NCI-H2107 treated with DMSO at 0.1 percent for 48 hours (cell line): ENCODE results near the gene CTNS.

Experiments used
- DNase-seq: peaks from one replicate; lab custom pipeline; 2025; ENCODE audit not compliant: unreplicated experiment; lab: John Stamatoyannopoulos, UW

Gene CTNS

GRCh38 chr17:3622977-3623594, 13.5 kb upstream of the CTNS start:
- no peak for DNase-seq

DNA sequence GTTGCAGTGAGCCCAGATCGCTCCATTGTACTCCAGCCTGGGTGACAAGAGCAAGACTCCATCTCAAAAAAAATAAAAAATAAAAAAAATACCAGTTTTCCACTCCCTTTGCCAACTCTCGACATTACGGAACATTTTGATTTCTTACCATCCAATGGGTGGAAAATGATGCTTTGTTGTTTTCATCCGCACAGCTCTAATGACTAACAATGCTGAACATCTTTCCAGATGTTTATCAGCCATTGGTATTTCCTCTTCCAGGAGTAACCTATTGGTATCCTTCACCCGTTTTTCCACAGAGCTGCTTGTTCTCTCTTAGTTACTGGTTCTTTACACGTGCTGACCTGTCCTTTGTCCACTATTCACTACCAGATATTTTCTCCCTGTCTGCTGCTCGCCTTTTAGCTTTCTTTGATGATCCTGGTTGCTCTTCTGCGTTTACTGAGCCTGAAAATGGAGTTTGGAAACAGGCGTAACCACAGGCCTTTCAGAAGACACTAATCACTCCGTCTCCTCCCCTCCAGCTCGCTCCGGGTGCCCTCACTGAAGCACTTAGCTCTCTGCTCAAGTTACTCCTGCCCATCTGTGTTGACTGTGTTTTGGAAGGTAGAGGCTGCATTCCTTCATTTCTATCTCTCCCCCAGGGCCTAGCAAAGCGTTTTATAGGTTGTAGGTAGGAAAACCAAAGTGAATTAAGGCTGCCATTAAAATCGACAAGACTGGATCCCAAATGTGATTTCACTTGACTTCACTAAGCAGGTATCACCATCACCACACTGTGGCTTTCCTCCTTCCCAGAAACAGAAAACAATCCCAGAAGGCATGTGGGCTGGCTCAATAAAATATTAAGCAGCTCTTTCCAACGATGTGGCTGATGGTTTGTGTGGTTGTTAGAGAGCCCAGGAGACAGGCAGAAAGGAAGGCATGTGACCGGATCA, 9.5 kb upstream of the CTNS start:
- peak; percentile 25 for DNase-seq

DNA sequence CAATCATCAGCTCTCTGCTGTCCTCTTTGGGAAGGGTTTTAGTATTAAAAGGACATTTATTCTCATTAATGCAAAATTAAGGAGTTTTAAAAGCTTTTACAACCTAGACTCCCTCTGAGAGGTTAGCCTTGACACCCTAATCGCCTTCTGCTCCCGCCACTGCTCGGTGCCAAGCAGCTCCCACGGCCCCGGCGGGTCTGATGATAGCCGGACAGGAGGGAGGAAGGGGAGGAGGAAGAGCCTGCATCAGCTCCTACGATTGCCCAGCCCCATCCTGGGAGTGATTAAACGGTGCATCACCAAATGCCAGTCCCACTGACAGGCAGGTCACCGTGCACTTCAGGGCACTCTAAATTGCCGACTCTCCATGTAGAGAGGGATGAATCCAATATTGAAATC, 8.8 kb upstream of the CTNS start:
- no peak for DNase-seq

DNA sequence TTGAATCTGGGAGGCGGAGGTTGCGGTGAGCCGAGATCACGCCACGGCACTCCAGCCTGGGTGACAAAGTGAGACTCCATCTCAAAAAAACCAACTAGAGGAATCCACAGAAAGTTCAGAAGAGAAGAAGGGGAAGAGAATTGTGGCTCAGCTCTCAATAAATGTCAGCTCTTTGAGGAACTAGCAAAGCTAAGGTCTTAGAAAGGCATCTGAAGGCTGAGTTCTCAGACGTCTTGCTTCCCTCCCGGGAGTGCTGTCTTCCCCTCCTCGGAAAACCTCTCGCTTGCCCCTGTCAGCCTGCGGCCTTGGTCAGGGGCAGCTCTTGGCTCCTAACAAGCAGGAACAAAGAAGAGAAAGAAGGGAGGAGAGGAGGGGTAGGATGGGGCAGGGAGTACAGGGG, 5.8 kb upstream of the CTNS start:
- no peak for DNase-seq

- no peak for DNase-seq
These were observed 4.3 kb upstream of the CTNS start for GRCh38 chr17:3632287-3632686.

DNA sequence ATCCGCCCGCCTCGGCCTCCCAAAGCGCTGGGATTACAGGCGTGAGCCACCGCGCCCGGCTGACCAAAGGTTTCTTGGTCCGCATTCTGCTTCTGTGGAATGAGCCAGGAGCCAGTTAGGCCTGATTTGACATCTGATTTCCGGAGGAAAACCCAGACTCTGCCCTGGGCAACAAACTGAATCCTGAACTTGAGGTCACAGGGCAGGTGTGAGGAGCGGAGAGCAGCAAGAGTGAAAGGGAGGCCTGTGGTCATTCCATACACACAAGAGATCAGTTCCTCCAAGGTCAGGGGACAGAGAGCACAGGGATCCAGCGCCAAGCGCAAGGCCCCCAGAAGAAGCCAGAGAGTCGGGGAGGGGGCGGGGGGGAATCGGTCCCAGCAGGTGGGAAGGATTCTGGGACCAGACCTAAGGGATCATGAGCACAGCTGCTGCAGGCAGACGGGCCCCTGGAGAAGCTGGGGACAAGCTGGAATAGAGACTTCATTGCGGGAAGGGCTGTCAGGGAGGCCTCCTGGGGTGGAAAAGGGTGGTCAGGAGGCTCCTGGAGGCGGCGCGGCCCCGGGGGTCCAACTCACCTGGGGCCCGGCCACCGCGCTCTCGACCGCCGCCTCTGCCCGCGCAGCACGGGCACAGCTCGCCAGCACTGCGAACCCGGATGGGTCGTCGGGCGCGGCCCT, 946 bp upstream of the CTNS start:
- no peak for DNase-seq

DNA sequence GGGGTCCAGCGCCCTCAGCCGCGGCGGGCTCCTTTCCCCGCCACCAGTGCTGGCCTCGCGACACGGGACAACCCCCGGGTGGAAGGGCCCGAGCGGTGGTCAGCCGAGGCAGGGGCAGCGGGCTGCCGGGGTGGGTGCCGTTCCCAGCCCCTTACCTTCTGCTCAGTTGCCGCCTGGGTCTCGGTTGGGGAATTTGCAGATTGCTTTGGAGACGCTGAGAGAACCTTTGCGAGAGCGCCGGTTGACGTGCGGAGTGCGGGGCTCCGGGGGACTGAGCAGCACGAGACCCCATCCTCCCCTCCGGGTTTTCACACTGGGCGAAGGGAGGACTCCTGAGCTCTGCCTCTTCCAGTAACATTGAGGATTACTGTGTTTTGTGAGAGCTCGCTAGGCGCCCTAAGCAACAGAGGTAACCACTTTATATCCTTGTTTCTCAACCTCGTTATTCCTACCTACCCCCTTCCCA, 381 bp downstream of the CTNS start:
- no peak for DNase-seq

DNA sequence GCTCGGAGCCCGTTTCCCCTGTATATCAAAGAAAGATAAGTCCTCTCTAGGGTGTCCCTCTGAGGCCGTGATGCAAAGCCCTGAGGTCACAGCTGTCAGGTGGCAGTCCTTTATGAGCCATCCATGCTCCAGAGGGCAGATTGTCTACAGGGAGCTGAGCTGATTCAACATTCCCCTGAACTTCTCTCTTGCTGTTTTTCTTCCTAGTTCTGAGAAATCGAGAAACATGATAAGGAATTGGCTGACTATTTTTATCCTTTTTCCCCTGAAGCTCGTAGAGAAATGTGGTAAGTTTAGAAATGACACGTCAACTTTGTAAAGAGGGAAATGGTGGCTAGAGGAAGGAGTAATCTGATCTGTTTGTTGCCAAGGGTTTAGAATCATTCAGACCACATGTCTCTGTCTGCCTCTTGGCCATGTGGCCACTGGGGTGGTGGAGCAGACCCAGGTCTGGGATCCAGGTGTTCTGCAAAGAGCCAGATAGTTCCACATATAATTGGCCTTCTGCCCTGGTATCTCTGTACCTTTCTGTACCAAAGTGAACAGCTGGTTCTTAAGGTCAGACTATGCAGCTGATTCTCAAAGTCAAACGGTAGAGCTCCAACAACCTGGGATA, 3.5 kb downstream of the CTNS start:
- DNase-seq: no peak

DNA sequence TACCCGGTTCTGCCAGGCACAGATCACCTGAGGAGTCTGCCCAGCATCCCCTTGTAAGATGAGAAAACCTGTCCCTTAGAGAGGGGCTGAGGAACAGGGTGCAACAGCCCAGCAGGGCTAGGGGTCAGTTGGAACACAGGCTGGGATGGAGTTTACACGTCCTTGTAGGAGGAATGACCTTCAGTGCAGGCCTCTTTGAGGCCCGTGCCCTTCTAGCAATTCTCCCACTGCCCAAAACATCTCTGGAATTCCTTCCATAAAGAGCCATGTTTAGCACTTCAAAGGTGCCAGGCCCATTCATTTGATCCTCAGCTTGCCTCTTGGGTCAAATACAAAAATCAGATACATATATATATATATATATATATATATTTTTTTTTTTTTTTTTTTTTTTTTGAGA, 4.5 kb downstream of the CTNS start:
- DNase-seq: no peak

- no peak for DNase-seq
These were observed 5.3 kb downstream of the CTNS start for GRCh38 chr17:3641717-3642486.

DNA sequence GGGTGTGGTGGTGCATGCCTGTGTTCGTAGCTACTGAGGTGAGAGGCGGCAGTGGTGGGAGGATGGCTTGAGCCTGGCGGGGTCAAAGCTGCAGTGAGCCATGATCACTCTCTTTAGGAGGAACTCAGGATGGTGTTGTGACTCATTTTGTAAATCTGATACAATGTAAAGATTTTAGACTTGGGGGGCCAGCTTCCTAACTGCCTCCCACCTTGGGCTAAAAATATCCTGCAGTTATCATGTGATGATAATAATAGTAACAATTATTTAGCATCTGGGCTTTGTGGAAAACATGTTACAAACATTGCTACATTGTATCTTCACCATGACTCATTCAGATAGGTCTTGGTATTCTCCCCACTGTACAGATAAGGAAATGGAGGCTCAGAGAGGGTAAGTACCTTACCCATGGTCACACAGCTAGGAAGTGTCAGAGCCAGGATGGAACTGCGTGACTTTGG, 7.4 kb downstream of the CTNS start:
- no peak for DNase-seq

DNA sequence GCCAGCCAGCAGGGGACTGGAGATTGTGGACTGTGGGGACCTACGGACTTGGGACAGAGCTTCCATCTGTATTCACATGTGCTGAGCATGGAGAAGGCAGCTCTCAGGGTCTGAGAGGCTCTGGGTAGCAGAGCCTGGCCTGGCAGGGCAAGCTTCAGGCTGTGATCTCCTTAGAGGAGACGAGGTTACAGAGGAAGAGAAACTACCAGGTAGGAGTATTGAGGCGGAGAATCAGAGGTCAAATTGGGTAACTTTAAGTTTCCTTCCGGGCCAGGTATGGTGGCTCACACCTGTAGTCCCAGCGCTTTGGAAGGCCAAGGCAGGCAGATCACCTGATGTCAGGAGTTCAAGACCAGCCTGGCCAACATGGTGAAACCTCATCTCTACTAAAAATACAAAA, 8.8 kb downstream of the CTNS start:
- DNase-seq: no peak

DNA sequence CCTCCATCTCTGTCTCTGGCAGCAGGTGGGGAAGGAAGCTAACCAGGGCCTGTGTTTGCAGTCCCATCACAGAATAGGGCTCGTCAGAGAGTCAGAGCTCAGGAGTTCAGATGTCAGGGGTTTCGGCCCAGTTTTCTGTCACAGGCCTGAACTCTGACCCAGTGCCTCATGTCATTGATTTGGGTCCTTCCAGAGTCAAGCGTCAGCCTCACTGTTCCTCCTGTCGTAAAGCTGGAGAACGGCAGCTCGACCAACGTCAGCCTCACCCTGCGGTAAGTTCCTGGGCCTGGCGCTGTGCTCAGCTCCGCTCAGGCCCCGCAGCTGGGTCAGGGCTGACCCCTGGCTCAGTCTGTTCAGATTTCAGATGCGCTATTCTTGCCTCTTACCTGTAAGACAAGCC, 10.7 kb downstream of the CTNS start:
- DNase-seq: no peak

DNA sequence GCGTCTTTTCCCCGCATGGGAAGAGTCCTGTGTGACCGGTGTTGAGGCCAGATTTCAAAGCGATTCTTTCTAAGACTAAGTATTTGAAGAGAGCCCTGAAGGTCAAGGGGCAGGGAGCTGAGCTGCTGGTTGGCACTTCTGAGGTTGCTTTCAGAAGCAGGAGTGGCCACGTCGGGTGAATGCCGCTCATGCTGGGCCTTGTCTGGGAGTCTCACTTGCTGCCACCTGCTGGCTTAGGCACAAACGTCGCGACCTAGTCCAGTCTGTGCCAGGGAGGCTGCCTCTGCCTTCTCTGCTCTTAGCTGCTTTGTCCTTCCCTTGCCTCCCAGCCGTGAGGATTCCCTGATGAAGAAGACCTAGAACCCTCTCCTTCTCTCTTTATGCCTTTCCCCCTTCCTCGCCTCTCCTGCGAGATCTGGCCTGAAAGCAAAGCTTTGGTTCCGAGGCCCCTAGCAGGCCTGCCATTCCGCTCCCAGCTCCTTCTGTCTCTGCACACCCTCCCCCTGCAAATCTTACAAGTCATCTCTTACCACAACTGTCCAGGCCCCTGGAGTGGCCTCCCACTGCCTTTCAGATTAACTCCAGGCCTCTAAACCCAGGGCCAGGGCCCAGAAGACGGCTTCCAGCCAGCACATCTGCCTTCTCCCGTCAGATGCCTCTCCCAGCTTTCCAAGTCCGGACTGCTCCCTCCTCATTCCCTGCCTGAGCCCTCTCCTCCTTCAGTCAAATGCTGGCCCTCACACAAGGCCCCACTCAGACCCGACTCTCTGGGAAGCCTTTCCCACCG, 11.4 kb downstream of the CTNS start:
- no peak for DNase-seq

DNA sequence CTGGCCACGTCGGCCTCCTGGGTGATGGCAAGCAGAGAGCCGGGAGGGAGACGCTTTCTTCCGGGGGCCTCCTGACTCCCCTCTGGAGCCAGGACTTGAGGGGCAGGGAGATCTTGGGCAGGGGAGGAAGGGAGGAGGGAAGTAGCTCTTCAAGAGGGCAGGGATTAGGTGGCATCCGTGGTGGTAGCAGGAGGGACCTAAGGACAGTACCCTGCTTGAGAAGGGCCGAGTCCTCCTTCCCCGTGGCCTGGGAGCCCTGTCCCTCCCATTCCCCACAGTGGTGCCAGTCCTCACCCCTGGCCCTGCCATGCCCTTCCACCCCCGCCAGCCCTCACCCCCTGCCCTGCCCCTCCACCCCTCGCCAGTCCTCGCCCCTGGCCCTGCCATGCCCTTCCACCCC, 19.2 kb downstream of the CTNS start:
- no peak for DNase-seq

DNA sequence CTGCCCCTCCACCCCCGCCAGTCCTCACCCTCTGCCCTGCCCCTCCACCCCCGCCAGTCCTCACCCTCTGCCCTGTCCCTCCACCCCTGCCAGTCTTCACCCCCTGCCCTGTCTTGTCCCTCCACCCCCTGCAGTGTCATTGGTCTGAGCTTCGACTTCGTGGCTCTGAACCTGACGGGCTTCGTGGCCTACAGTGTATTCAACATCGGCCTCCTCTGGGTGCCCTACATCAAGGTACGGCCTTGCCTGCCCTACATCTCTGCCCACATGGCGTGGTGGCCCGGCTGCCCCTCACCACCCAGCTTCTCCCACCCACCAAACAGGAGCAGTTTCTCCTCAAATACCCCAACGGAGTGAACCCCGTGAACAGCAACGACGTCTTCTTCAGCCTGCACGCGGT, 19.8 kb downstream of the CTNS start:
- DNase-seq: no peak

- no peak for DNase-seq
These were observed 20.4 kb downstream of the CTNS start for GRCh38 chr17:3656755-3657587.

DNA sequence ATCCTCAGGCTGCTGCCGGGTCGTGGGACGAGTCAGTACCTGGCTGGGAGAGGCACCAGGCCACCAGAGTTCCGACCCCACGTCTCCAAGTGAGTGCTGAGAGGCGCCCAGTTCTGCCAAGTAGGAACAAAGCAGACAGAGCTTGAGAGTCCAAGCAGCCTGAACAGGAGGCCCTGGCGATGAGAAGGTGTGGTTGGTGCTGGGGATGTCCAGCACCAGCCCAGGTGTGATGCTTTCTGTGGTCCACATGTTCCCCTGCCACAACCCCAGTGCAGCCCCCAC, 21.0 kb downstream of the CTNS start:
- no peak for DNase-seq
